HepG2 (cell line): Measurements from ENCODE around the gene ZNF23. TPM values are rescaled to one million over a fixed set of nuclear protein-coding genes. Genes with fewer than 3 reads are reported as not detected.

Experiments used
- ATAC-seq: fragments of 200-7000 bp; cut with Tn5 transposase; 3 replicates; pipeline ENCODE4 v1.9.1; 2020; ENCODE audit warnings: mild to moderate bottlenecking, moderate library complexity
- BruUV-seq: library from RNA; stranded (reverse); fragments of 400-500 nt; replicated peaks from 2 replicates; lab custom pipeline; 2021; lab: Mats Ljungman, UMichigan
- CTCF ChIA-PET: fragments of 300-600 bp; formaldehyde crosslinking; extraction: SDS; loops from one replicate; lab custom pipeline; 2021; ENCODE audit warnings: low total read pairs, inconsistent platforms, low intra/inter-chr PET ratio; lab: Yijun Ruan, JAX
- POLR2A ChIA-PET: fragments of 350-600 bp; sonication (Branson Sonifier 250); formaldehyde crosslinking; loops from one replicate; lab custom pipeline; 2020; ENCODE audit warnings: antibody characterized with exemption, inconsistent platforms; lab: Yijun Ruan, JAX
- DNase-seq: peaks from one replicate; pipeline ENCODE4 v3.0.0-alpha.2; 2015; ENCODE audit warnings: low spot score
- FAIRE-seq: peaks from 3 replicates; lab custom pipeline; 2011; peaks lifted over from hg19 to GRCh38; lab: Jason Lieb, UNC
- H2AFZ ChIP-seq: one replicate; pipeline ENCODE4 v1.6.1; 2011; ENCODE audit warnings: low read length, inconsistent platforms
- H3K27ac ChIP-seq: fragments of 300-600 bp; 3 replicates; pipeline ENCODE4 v1.8.0; 2011; ENCODE audit warnings: mixed run types, mild to moderate bottlenecking, mixed read lengths, low read length, inconsistent platforms; ENCODE audit not compliant: insufficient read depth; ENCODE audit errors: extremely low read length
- H3K27me3 ChIP-seq, 2 experiments: fragments of 200-600 bp in 1 of 2; 2 replicates in 1 of 2; 3 replicates in 1 of 2; pipeline versions ENCODE4 v1.6.0 to v1.8.0; 2011; ENCODE audit warnings: low read length in 2 of 2, mild to moderate bottlenecking in 2 of 2, moderate library complexity in 2 of 2, inconsistent platforms in 1 of 2; ENCODE audit not compliant: insufficient read depth in 2 of 2, control insufficient read depth in 1 of 2
- H3K36me3 ChIP-seq, 2 experiments: fragments of 200-600 bp in 1 of 2; replicated peaks in 1 of 2; 2 replicates in 1 of 2; 3 replicates in 1 of 2; pipeline versions ENCODE4 v1.5.1 to v1.8.0; 2011; ENCODE audit warnings: low read length in 2 of 2, inconsistent platforms in 1 of 2; ENCODE audit not compliant: insufficient read depth in 2 of 2, control insufficient read depth in 1 of 2
- H3K4me1 ChIP-seq: 2 replicates; pipeline ENCODE4 v1.5.1; 2012; ENCODE audit warnings: low read length, inconsistent platforms; ENCODE audit not compliant: insufficient read depth
- H3K4me2 ChIP-seq: 2 replicates; pipeline ENCODE4 v1.6.0; 2011; ENCODE audit warnings: low read depth, low read length, inconsistent platforms
- H3K4me3 ChIP-seq, 3 experiments: fragments of 200-600 bp in 1 of 3; sonication (generic), shearing (Covaris generic) in 1 of 3; replicated peaks in 1 of 3; 2 replicates each; pipeline ENCODE4 v1.5.1; 2011 to 2016; ENCODE audit warnings: low read length in 3 of 3, inconsistent platforms in 2 of 3, low read depth in 2 of 3, mild to moderate bottlenecking in 2 of 3, control low read depth in 1 of 3, mixed read lengths in 1 of 3; ENCODE audit not compliant: insufficient read depth in 1 of 3
- H3K79me2 ChIP-seq: one replicate; pipeline ENCODE4 v1.6.1; 2011; ENCODE audit warnings: low read length, inconsistent platforms; ENCODE audit not compliant: insufficient read depth
- H3K9ac ChIP-seq: 2 replicates; pipeline ENCODE4 v1.6.0; 2011; ENCODE audit warnings: mild to moderate bottlenecking, low read depth, low read length, inconsistent platforms; ENCODE audit not compliant: insufficient read depth
- H3K9me3 ChIP-seq: 2 replicates; pipeline ENCODE4 v1.5.1; 2012; ENCODE audit warnings: mild to moderate bottlenecking, low read length
- H4K20me1 ChIP-seq: 2 replicates; pipeline ENCODE4 v1.6.0; 2011; ENCODE audit warnings: inconsistent platforms, mild to moderate bottlenecking, low read length, moderate library complexity; ENCODE audit not compliant: insufficient read depth
- GTF2F1 ChIP-seq: fragments of 150-350 bp; IDR thresholded peaks from 2 replicates; pipeline ENCODE4 v1.6.1; 2014; ENCODE audit warnings: low read length
- HMG20B ChIP-seq: conservative IDR thresholded peaks from 2 replicates; pipeline ENCODE4 v1.6.1; 2016; ENCODE audit warnings: missing genetic modification reagents, missing compliant biosample characterization
- NONO ChIP-seq, 2 experiments: fragments of 450-650 bp in 1 of 2; sonication (generic) in 1 of 2; formaldehyde crosslinking in 1 of 2; IDR thresholded peaks in 1 of 2; conservative IDR thresholded peaks in 1 of 2; 2 replicates each; pipeline versions ENCODE4 v1.6.1 to v1.8.0; 2017 to 2022; ENCODE audit warnings: mild to moderate bottlenecking in 1 of 2, missing genetic modification reagents in 1 of 2, moderate library complexity in 1 of 2
- NR1H2 ChIP-seq: sonication (generic); formaldehyde crosslinking; IDR thresholded peaks from 2 replicates; pipeline ENCODE4 v1.8.1; 2022; ENCODE audit warnings: low read depth, missing genetic modification reagents, borderline replicate concordance
- REXO4 ChIP-seq: sonication (generic); formaldehyde crosslinking; IDR thresholded peaks from 2 replicates; pipeline ENCODE4 v1.8.0; 2022; ENCODE audit warnings: missing genetic modification reagents, mild to moderate bottlenecking, borderline replicate concordance
- ZNF276 ChIP-seq: sonication (generic); formaldehyde crosslinking; IDR thresholded peaks from 2 replicates; pipeline ENCODE4 v1.4.0; 2020; ENCODE audit warnings: mild to moderate bottlenecking, low read depth, missing genetic modification reagents
- ZNF362 ChIP-seq: sonication (generic); formaldehyde crosslinking; IDR thresholded peaks from 2 replicates; pipeline ENCODE4 v1.4.0; 2020; ENCODE audit warnings: missing genetic modification reagents, mild to moderate bottlenecking, borderline replicate concordance
- ZNF670 ChIP-seq: sonication (generic); formaldehyde crosslinking; IDR thresholded peaks from 2 replicates; pipeline ENCODE4 v1.8.0; 2022; ENCODE audit warnings: mild to moderate bottlenecking, missing genetic modification reagents, borderline replicate concordance
- ZNF772 ChIP-seq: sonication (generic); formaldehyde crosslinking; IDR thresholded peaks from 2 replicates; pipeline ENCODE4 v1.5.0; 2020; ENCODE audit warnings: mild to moderate bottlenecking, missing genetic modification reagents
- WGBS: methylation state at CpG from one replicate; pipeline ENCODE4 v1.1.6; 2017; ENCODE audit warnings: low lambda C conversion rate; 5-methylcytosine and 5-hydroxymethylcytosine counted together
- in situ Hi-C: cut with HindIII; loops from 2 replicates; pipeline ENCODE4 v1.10.0; 2017; ENCODE audit warnings: low pct_unique_long_range_greater_than_20kb; ENCODE audit not compliant: extremely low pct_ligation_motif_present
- intact Hi-C: fragments of 100-400 bp; cut with micrococcal nuclease; formaldehyde crosslinking; loops from one replicate; pipeline ENCODE4 v1.10.0; 2022; ENCODE audit not compliant: unreplicated experiment
- polyA plus RNA-seq, 8 experiments: library from polyadenylated mRNA; depleted of rRNA in 3 of 8; stranded (reverse) in 7 of 8; unstranded in 1 of 8; fragments of >200 nt; fragmentation: Illumina TruSeq in 4 of 8; extraction: Trizol in 4 of 8; gene quantifications; 2 replicates each; pipeline versions ENCODE4 v1.2.1 to v1.2.3, GENCODE V29; 2011 to 2016; ENCODE audit warnings: low read depth in 4 of 8, missing spikeins in 1 of 8, mixed read lengths in 1 of 8; ENCODE audit not compliant: insufficient read depth in 1 of 8
- total RNA-seq, 5 experiments: library from RNA; depleted of rRNA; stranded (reverse); fragments of >200 nt; fragmentation: Illumina TruSeq; extraction: Trizol; gene quantifications; 2 replicates each; pipeline ENCODE4 v1.2.3, GENCODE V29; 2016; ENCODE audit warnings: low read depth in 1 of 5
- TF ChIP-seq, protein P1 (sequence below): sonication (generic); IDR thresholded peaks from 2 replicates; pipeline ENCODE4 v1.6.1; 2016; ENCODE audit warnings: low read depth, borderline replicate concordance

Gene ZNF23
- total and polyA plus RNA-seq, 2 of the 13 experiments (the other 11 are each of a cell fraction or from before 2014, with no cell fraction given) = 8.6 to 12.2 TPM

GRCh38 chr16:71498031-71498430 is 36.0 kb upstream of the ZNF23 start:
- no TSS peak for BruUV-seq
- no peak overlapping the region for H3K4me2 ChIP-seq
- TF ChIP-seq, protein P1, sequence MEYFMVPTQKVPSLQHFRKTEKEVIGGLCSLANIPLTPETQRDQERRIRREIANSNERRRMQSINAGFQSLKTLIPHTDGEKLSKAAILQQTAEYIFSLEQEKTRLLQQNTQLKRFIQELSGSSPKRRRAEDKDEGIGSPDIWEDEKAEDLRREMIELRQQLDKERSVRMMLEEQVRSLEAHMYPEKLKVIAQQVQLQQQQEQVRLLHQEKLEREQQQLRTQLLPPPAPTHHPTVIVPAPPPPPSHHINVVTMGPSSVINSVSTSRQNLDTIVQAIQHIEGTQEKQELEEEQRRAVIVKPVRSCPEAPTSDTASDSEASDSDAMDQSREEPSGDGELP = no peak
- TF ChIP-seq GTF2F1 = no peak
- no peak for TF ChIP-seq ZNF362 (CRISPR knock-in tag)
- no peak for TF ChIP-seq ZNF772 (CRISPR knock-in tag)
- no peak for TF ChIP-seq NR1H2
- no peak for TF ChIP-seq REXO4 (CRISPR knock-in tag)
- no peak for TF ChIP-seq HMG20B (CRISPR knock-in tag)
- TF ChIP-seq ZNF670 (CRISPR knock-in tag) = no peak
- no peak for TF ChIP-seq NONO (IDR thresholded peaks at IDR 0.05)
- no peak for TF ChIP-seq NONO (CRISPR knock-in tag; conservative IDR thresholded peaks at IDR 0.05)
- TF ChIP-seq ZNF276 = no peak
- TF ChIP-seq, all 625 proteins: peak for 0
- Histone ChIP-seq H3K27me3 (no peaks in the 10 kb centered on the region), H3K79me2 (no peaks in the 10 kb centered on the region), H3K27ac (no peak overlapping the region), H3K9ac (no peak overlapping the region), H3K4me1 (no peaks in the 10 kb centered on the region), H3K4me3 (no peak overlapping the region), H2AFZ (no peak overlapping the region), H4K20me1 (no peaks in the 10 kb centered on the region), H3K9me3 (no peaks in the 10 kb centered on the region), H3K36me3 (no peaks in the 10 kb centered on the region)
- ATAC-seq (no peak), FAIRE-seq (no peak), DNase-seq (no peak)
- CTCF ChIA-PET = interaction anchor here (2.4 to 2.7 kb wide), 2 partner anchors 57 to 85 kb away, joined by 22 to 31 read pairs; partner anchors contain the start of gene TLE7
- POLR2A ChIA-PET = interaction anchor here (1.4 kb wide), 1 partner anchor 14 kb away, joined by 5 read pairs; no protein-coding TSS in a partner anchor
- in situ Hi-C loops (loop anchor here (10.0 kb wide), 1 partner anchor 53 kb away; the partner anchor contains the start of gene TLE7), intact Hi-C loops (loop anchor here (5.0 kb wide), 1 partner anchor 36 kb away; the partner anchor contains the start of gene ZNF23)
- WGBS = 28% methylated on average over 3 of the region's 3 CpGs
